Liver (tissue), 3 donors: Measurements from ENCODE around the gene CNTF.

ENCODE experiments used
- CTCF ChIP-seq: fragments of 150-350 bp; IDR thresholded peaks from 2 replicates; pipeline ENCODE4 v1.5.1; 2017; ENCODE audit warnings: improper control_type of control experiment, low read depth, low read length; ENCODE audit not compliant: missing input control
- JUND ChIP-seq, 2 donors: IDR thresholded peaks; 2 replicates each; pipeline ENCODE4 v1.6.1; 2016; ENCODE audit warnings: antibody characterized with exemption in 2 of 2
- MAX ChIP-seq: IDR thresholded peaks from 2 replicates; pipeline ENCODE4 v1.6.1; 2016; ENCODE audit warnings: antibody characterized with exemption
- TAF1 ChIP-seq: conservative IDR thresholded peaks from 2 replicates; pipeline ENCODE4 v1.6.1; 2016; ENCODE audit warnings: antibody characterized with exemption, mild to moderate bottlenecking
- YY1 ChIP-seq: IDR thresholded peaks from 2 replicates; pipeline ENCODE4 v1.6.1; 2016; ENCODE audit warnings: antibody characterized with exemption, mild to moderate bottlenecking
- ZBTB33 ChIP-seq: IDR thresholded peaks from 2 replicates; pipeline ENCODE4 v1.6.1; 2016; ENCODE audit warnings: antibody characterized with exemption
- donor health status: healthy.
- donor health status: healthy.

DNA sequence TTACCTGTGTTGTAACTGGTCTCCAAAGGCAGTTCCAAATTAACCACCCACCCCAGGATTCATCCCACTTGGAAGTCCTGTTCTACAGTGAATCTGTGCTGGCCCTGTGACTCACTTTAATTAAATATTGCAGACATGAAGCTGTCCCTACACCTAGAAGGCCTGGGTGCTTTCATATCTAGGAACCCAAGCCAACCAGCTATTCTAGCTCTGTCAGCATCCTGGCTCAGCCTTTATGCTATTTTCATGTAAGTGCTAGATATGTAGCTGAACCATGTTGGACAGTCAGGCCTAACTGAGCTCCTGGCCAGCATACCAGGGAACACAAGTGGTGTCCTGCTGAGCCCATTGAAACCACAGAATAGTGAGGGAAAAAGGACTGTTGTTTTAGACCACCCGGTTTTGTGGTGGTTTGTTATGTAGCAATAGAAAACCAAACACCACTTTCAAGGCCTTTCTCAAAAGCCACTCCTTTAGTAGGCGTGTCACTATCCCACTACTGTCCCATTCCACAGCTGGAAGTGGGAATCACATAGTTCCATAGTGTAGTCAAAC lies 30.3 kb downstream of the CNTF start:
- TF ChIP-seq JUND (IDR thresholded peaks at IDR 0.05), result no peak
- TF ChIP-seq CTCF, result no peak
- TF ChIP-seq TAF1, result no peak
- no peak for TF ChIP-seq MAX
- TF ChIP-seq ZBTB33, result no peak
- no peak for TF ChIP-seq YY1
